ENCODE measurements around the gene GRAPL. TPM values are rescaled to one million over a fixed set of nuclear protein-coding genes. Genes with fewer than 3 reads are reported as not detected.
"Not testable (repeated sequence)": the region's sequence is repeated elsewhere in the genome, so short reads cannot be mapped to it uniquely, and the experiment has no call there.

Gene GRAPL
- total RNA-seq, result 1 to 10 TPM; 3.1 to 3.5 TPM

DNA sequence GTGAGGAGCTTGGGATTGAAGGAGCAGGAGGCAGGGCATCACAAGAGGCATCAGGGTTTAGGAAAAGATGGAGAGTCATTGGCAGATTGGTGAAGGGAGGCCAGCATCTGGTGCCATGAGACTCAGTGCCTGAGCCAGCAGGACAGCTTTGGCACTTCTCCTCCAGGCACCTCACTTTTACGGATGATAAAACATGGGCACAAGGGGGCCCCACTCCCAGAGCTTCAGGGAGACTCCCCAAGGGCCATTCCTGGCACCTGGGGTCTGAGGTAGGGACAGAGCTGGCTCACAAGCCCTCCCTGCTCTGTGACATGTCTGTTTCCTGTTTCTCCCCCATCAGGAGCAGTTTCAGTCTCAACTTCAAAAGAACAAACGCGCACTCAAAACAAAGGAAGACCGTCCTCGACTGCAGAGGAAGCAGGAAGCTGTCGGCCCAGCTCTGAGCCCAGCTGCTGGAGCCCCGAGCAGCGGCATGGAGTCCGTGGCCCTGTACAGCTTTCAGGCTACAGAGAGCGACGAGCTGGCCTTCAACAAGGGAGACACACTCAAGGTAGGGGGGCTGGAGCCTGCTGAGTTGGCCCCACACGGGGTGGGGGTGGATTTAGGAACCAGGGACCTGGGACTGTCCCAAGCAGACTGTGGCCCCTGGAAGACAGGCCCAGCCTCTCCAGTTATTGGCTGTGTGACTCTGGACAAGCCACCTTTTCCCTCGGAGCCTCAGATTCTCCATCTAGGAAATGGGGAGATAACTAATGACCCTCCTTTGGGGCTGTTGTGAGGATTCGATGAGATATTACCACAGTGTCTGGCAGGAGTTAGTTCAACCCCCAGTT lies at the start of gene GRAPL:
Gene GRAPL, plus strand, starts transcription at position 442 of the 833 bp plus-strand sequence. Its CDS starts 31 bp downstream, at position 473.
- not testable (repeated sequence) for H3K27me3 Mint-ChIP-seq, H3K4me1 Mint-ChIP-seq, H3K9me3 Mint-ChIP-seq, DNase-seq, H3K4me3 Mint-ChIP-seq, H3K36me3 Mint-ChIP-seq, H3K27ac Mint-ChIP-seq

DNA sequence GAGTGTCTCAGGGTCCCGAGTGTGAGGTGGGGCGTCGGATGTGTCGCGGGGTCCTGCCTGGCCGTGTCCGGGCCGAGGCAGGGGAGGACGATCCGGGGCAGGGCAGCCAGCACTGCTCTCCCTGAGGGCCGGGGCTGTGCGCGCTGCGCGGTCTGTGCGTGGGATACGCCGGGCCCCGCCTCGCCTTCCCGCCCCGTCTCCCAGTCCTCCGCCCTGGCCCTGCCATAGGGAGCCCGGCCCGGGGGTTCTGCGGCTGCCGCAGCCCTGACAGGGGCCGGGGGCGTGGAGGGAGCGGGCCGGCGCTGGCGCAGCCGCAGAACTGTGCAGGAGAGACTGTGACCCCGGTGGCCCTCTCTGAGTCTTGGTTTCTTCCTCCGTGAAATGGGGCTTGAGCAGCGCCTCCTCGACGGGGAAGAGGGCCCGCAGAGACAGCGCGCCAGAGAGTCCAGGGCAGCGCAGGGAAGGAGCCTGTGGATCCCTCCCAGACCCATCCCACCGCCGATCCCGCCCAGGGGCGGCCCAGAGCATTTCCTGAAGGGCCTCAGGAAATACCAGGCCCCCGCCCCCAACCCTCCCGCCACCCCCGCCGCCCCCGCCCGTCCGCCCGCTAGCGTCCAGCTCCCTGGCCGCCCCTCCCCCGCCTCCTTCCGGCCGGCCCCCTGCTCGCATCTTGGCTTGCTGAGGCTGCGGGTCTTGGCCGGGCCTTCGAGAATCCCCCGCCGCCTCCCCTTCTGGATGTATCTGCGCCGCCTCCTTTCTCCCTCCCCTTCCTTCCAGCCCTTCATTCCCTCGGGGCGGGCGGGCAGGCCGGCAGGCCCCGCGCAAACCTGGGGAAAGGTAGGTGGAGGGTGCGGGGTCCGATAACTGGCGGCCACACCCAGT lies 38.3 kb upstream of the GRAPL start:
- not testable (repeated sequence) for H3K4me3 Mint-ChIP-seq, H3K27me3 Mint-ChIP-seq, H3K27ac Mint-ChIP-seq, H3K36me3 Mint-ChIP-seq, H3K4me1 Mint-ChIP-seq, DNase-seq, H3K9me3 Mint-ChIP-seq

DNA sequence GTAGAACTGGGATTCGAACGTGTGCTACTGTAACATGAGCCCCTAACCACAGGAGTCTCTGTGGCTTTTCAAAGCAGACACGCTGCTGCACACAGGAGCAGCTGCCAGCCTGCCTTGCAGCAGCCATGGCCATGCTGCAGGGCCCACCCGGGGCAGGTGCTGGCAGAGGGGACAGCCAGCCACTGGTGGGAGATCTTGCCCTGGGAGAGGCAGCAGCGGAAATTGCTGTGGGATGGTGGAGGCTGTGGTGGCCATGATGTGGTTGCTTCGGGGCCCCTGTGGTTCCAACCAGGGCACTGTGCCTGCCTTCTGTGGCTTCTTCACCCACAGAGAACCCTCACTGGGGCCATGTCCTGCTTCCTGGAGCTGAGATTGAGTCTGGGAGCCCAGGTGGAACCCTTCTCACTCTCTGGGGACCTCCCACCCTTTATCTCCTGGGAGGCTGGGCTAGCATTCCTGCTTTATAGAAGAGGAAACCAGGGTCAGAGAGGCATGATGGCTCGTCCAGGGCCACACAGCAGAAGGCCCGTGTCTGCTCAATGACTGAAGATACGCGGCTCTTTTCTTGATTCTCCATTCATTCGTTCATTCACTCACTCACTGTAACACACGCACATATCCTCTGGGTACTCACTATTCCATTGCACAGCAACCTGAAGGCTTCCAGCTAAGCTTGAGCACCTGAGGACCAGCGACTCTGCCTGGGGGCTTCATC lies 37.2 kb upstream of the GRAPL start:
- not testable (repeated sequence) for H3K4me3 Mint-ChIP-seq, H3K4me1 Mint-ChIP-seq

DNA sequence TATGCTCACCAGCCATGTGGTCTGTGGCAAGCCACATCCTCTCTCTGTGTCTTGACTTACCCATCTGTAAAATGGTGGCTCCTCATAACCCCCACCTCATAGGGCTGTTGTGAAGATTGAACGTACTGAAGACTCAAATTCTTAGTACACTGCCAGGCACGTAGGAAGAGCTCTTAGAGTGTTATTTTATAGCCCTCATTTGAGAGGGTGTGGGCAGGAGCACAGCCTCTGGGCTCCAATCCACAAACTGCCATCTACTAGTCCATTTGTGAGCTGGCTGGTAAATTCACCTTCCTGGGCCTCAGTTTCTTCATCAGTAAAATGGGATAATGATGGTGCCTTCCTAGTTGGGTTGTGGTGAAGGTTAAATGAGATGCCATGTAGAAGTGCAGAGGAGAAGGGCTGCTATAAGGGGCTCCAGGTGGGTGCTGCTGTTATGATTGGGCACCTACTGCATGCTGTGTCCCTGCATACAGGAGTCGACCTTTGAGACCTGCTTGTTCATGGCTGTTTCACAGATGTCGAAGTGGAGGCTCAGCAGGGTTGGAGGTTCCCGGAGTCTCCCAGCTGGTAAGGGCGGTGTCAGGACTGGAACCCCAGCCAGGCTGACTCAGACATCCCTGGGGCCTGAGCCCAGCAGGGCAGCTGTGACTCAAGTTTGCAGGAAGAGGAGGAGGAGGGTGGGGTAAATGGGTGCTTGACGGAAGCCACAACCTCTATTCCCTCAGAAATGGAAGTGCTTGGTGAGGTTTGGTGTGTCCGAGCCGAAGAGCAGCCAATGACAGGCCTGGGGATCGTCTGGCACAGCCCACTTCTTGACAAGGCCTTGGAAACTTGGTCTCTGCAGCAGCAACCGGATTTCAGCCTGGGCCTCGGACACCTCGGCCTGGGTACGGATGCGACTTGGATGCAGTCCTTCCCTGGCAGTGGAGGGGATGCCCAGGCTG lies 34.4 kb upstream of the GRAPL start:
- not testable (repeated sequence) for H3K4me3 Mint-ChIP-seq, DNase-seq, H3K9me3 Mint-ChIP-seq, H3K4me1 Mint-ChIP-seq, H3K36me3 Mint-ChIP-seq, H3K27ac Mint-ChIP-seq, H3K27me3 Mint-ChIP-seq

More for the DNA sequence above, 37.2 kb upstream of the GRAPL start:
- not testable (repeated sequence) for DNase-seq, H3K36me3 Mint-ChIP-seq, H3K9me3 Mint-ChIP-seq, H3K27ac Mint-ChIP-seq, H3K27me3 Mint-ChIP-seq

DNA sequence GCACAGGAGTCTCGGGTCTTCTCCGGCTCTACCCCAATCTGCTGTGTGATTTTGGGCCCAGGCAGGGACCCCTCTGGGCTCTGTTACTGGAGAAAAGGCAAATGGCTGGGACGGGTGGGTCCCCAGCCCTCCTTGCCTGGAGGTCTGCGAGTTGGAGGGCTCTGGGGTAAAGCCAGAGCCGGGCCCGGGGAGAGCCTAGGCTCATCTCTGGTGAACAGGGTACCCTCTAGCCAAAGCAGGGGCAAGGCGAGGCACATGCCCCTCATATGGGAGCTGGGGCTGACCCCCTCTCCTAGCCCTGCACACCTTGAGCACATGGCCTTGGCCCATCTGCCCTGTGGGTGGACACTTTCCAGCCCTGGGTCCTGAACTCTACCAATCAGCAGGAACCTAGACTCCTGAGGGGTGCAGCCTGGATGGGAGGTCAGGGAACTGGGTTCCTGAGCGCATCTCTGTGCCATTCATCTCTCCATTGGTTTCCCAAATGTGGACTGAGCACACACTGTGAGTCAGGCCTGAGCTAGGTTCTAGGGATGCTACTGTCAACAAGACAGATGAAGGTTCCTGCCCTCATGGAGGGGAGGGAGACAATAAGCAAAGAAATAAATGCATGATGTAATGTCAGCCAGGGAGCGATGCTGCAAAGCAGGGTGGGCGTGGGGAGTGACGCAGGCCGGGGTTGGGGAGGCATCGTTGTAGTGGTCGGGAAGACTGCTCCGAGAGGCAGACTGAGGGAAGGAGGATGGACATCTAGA lies 33.5 kb upstream of the GRAPL start:
- DNase-seq, H3K4me1 Mint-ChIP-seq, H3K36me3 Mint-ChIP-seq, H3K27me3 Mint-ChIP-seq, H3K27ac Mint-ChIP-seq, H3K9me3 Mint-ChIP-seq, H3K4me3 Mint-ChIP-seq: not testable (repeated sequence)

DNA sequence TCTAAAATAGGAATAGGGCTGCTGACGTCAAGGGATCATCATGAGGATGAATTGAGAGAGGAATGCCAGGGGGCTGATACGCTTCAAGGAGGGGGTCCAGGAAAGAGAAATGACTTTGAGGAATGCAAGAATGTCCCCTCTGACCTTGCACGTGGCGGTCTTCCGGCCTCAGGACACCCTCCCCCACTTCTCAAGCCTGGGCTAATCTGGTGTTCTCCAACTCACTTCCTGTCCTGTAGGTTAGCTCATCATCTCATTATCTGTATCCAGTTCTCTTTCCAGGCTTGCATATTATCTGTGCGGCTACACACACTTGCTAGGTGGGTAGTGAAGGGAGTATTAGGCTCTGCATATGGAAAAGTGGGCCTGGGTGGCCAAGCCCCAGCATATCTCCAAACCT lies 18.9 kb upstream of the GRAPL start:
- H3K27me3 Mint-ChIP-seq, H3K9me3 Mint-ChIP-seq, H3K36me3 Mint-ChIP-seq, H3K4me3 Mint-ChIP-seq, H3K27ac Mint-ChIP-seq, H3K4me1 Mint-ChIP-seq, DNase-seq: not testable (repeated sequence)

DNA sequence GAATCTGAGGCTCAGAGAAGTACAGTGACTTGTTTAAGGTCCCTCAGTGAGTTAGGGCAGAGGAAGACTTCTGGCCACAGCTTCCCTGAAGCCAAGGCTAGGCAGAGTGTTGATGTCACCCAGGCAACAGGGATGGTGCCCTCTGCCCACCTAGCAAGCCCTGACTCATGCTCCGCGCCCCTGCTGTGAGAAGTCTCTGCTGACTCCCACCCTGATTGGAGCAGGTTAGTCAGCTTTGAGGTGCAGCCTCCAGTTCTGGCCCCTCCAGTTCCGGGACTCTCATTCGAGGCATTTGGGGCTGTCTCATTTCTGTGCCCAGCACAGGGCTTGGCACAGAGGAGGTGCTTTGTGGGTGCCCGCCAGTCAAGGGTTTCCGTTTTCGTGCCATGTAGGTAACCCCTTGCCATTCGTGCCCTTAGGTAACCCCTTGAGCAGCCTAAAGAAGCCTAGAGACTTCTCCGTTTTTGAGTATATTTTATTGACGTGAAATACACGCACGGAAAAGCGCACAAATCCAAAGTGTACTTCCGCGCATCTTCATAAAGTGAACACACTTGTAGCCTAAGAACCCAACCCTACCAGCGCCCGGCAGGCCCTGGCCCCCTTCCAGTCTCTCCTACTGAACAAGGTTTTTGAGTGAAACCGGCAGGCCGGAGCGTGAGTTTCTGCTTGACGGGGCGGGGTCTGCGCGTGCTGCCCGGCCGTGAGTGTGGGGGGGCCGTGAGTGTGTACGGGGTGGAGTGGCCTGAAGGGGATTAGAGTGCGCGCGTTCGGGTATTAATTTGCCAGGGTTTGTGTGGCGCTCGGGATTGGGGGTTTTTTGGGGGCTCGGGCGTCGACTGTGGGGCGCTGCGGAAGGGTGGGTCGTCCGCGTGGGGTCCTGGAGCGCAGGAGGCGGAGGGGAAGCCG lies 16.9 kb upstream of the GRAPL start:
- not testable (repeated sequence) for DNase-seq, H3K36me3 Mint-ChIP-seq, H3K4me1 Mint-ChIP-seq, H3K27ac Mint-ChIP-seq, H3K9me3 Mint-ChIP-seq, H3K27me3 Mint-ChIP-seq, H3K4me3 Mint-ChIP-seq

DNA sequence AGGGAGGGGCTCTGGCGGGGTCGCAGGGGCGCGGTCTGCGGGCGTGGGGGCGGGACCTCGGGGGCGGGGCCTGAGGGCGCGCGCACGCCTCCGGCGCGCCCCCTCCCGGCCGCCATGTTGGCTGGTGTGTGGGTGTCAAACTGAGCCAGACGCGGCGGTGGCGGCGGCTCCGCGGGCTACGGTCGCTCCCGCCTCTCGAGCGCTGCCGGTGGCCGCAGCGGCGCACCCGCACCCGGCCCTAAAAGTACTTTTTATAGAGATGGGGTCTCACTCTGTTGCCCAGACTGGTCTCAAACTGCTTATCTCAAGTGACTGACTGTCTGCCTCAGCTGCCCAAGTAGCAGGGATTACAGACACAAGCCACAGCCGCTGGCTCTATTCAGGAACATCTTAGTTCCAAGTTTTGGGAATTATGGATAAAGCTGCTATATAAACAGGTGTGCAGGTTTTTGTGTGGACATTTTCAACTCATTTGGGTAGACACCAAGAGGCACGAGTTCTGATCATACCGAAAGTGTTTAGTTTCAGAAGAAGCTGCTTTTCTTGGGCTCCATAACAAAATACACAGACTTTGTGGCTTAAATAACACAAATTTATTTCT lies 16.2 kb upstream of the GRAPL start:
- H3K27me3 Mint-ChIP-seq, H3K36me3 Mint-ChIP-seq, H3K9me3 Mint-ChIP-seq, H3K4me1 Mint-ChIP-seq: not testable (repeated sequence)
- DNase-seq, result peak; percentile 45
- Mint-ChIP-seq H3K4me3 (peak overlapping the region; percentile 71), H3K27ac (peak overlapping the region; percentile 76)

DNA sequence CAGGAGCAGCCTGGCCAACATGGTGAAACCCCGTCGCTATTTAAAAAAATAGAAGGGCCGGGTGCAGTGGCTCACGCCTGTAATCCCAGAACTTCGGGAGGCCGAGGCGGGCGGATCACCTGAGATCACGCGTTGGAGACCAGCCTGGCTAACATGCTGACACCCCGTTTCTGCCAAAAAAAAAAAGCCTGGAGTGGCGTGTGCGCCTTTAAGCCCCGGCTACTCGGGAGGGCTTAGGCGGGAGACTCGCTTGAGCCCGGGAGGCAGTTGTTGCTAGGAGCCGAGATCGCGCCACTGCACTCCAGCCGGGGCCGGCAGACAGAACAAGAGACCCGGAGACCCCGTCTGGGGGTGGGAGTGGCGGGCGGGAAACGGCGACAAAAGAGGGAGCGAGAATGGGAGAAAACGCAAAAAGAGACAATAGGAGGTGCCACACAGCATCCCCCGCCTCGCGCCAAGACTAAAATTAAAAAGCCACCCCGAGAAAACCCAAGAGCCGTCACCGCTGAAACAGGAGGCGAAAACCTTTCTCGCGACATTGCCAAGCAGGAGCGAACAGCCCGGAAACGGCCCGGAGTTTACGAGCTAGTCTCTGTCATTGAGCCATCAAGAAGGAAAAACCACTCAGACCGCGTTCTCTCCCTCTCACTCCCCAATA lies 15.5 kb upstream of the GRAPL start:
- H3K27ac Mint-ChIP-seq, result peak overlapping the region; percentile 77
- not testable (repeated sequence) for H3K27me3 Mint-ChIP-seq, H3K9me3 Mint-ChIP-seq, H3K36me3 Mint-ChIP-seq, H3K4me1 Mint-ChIP-seq
- peak; percentile 87 for DNase-seq
- peak overlapping the region; percentile 56 for H3K4me3 Mint-ChIP-seq

DNA sequence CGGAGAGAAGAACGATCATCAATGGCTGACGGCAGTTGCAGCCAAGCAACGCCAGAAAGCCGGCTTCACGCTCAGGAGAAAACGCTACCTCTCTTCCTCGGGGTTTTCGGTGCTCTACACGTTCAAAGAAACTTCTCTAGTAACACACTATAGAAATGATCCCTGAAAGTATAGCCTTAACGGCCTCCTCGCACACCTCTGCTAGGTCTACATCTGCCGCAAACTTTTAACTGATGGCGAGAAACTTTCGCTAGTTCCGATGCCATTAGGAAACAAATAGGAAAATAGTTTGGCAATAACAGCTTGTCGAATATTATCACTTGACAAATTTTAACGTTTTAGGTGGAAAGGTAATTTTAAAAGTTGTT lies 14.9 kb upstream of the GRAPL start:
- DNase-seq, H3K9me3 Mint-ChIP-seq, H3K27me3 Mint-ChIP-seq, H3K4me3 Mint-ChIP-seq, H3K4me1 Mint-ChIP-seq, H3K27ac Mint-ChIP-seq, H3K36me3 Mint-ChIP-seq: not testable (repeated sequence)

DNA sequence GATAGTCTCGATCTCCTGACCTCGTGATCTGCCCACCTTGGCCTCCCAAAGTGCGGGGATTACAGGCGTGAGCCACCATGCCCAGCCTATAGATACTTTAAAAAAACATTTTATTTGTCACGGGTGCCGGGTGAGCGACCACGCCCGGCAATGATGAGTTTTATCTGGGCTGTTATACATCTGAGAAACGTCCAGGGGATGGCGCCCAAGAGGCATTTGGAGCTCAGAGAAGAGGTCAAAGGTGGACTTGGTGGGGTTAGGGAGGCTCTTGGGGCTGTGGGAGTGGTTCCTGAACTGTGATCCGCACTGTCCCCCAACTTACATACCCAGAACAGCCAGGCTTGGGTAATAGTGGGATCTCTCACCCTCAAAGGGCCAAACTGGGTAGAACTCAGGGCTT lies 8.7 kb upstream of the GRAPL start:
- not testable (repeated sequence) for H3K4me3 Mint-ChIP-seq

DNA sequence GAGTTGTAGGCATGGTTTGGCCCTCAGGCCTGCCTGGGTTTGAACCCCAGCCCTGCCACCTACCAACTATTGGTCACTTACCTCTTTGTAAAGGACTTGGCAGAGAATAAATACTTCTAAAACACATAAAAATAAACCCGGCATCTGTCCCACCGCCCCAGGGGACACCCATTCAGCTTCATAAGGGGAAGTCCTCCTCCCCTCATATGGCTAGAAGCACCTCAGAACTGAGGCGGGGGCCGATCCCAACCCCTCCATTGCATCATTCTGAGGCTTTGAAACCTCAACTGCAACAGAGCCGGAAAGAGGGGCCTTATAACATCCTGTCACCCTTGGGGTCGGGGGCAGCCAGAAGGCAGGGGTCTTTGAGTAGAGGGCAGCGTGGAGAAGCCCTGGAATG lies 2.1 kb upstream of the GRAPL start:
- not testable (repeated sequence) for H3K9me3 Mint-ChIP-seq, H3K36me3 Mint-ChIP-seq, H3K27me3 Mint-ChIP-seq, H3K27ac Mint-ChIP-seq, H3K4me1 Mint-ChIP-seq, H3K4me3 Mint-ChIP-seq
- DNase-seq, result peak; percentile 1

More for the DNA sequence above, 8.7 kb upstream of the GRAPL start:
- H3K9me3 Mint-ChIP-seq, H3K27ac Mint-ChIP-seq, H3K36me3 Mint-ChIP-seq, H3K27me3 Mint-ChIP-seq, DNase-seq, H3K4me1 Mint-ChIP-seq: not testable (repeated sequence)

All from activated naive CD8-positive, alpha-beta T cell treated with anti-CD3 and anti-CD28 coated beads for 36 hours (primary cell).